GM23248 (cell line): ENCODE results near the gene POMGNT2. TPM values are rescaled to one million over a fixed set of nuclear protein-coding genes. Genes with fewer than 3 reads are reported as not detected.

Experiments used
- DNase-seq: peaks from one replicate; pipeline ENCODE4 v3.0.0-alpha.2; 2015
- H2AFZ ChIP-seq: fragments of 200-600 bp; sonication (generic); 2 replicates; pipeline ENCODE4 v1.6.1; 2016; ENCODE audit warnings: antibody characterized with exemption
- H3F3A ChIP-seq: fragments of 200-600 bp; sonication (generic); 2 replicates; pipeline ENCODE4 v1.6.1; 2016; ENCODE audit warnings: mild to moderate bottlenecking, antibody characterized with exemption, mixed run types; ENCODE audit not compliant: insufficient read depth
- H3K27ac ChIP-seq: fragments of 200-600 bp; sonication (generic); 2 replicates; pipeline ENCODE4 v1.5.1; 2016; ENCODE audit warnings: mild to moderate bottlenecking
- H3K27me3 ChIP-seq: fragments of 200-600 bp; sonication (generic); replicated peaks from 2 replicates; pipeline ENCODE4 v1.6.1; 2016; ENCODE audit warnings: mild to moderate bottlenecking; ENCODE audit not compliant: insufficient read depth
- H3K36me3 ChIP-seq: fragments of 200-600 bp; sonication (generic); 2 replicates; pipeline ENCODE4 v1.6.1; 2016; ENCODE audit warnings: low read depth, mild to moderate bottlenecking
- H3K4me1 ChIP-seq: fragments of 200-600 bp; sonication (generic); 2 replicates; pipeline ENCODE4 v1.6.1; 2016; ENCODE audit warnings: mild to moderate bottlenecking; ENCODE audit not compliant: insufficient read depth
- H3K4me2 ChIP-seq: fragments of 200-600 bp; sonication (generic); one replicate; pipeline ENCODE4 v1.6.1; 2016; ENCODE audit warnings: mild to moderate bottlenecking; ENCODE audit not compliant: unreplicated experiment
- H3K4me3 ChIP-seq: fragments of 200-600 bp; sonication (generic); 2 replicates; pipeline ENCODE4 v1.5.1; 2016; ENCODE audit warnings: mild to moderate bottlenecking
- H3K79me2 ChIP-seq: fragments of 200-600 bp; sonication (generic); 2 replicates; pipeline ENCODE4 v1.6.1; 2016; ENCODE audit warnings: mild to moderate bottlenecking; ENCODE audit not compliant: insufficient read depth
- H3K9ac ChIP-seq: fragments of 200-600 bp; sonication (generic); 2 replicates; pipeline ENCODE4 v1.6.1; 2016; ENCODE audit warnings: mild to moderate bottlenecking
- H3K9me2 ChIP-seq: fragments of 200-600 bp; sonication (generic); 2 replicates; pipeline ENCODE4 v1.6.1; 2016; ENCODE audit warnings: mixed run types, mild to moderate bottlenecking, moderate library complexity; ENCODE audit not compliant: insufficient read depth
- H3K9me3 ChIP-seq: fragments of 200-600 bp; sonication (generic); one replicate; pipeline ENCODE4 v1.6.1; 2017; ENCODE audit warnings: low read depth
- H4K20me1 ChIP-seq: fragments of 200-600 bp; sonication (generic); 2 replicates; pipeline ENCODE4 v1.6.0; 2016; ENCODE audit not compliant: insufficient read depth
- EZH2 ChIP-seq: fragments of 200-600 bp; sonication (generic); IDR thresholded peaks from 2 replicates; pipeline ENCODE4 v1.6.1; 2018; ENCODE audit warnings: antibody characterized with exemption, mild to moderate bottlenecking; ENCODE audit not compliant: insufficient read depth, poor library complexity, severe bottlenecking
- EZH2phosphoT487 ChIP-seq: fragments of 200-600 bp; sonication (generic); IDR thresholded peaks from 2 replicates; pipeline ENCODE4 v1.6.1; 2018; ENCODE audit warnings: antibody characterized with exemption, moderate library complexity, mild to moderate bottlenecking, low read depth; ENCODE audit not compliant: insufficient read depth
- WGBS, 2 experiments: methylation state at CpG; one replicate each; pipeline ENCODE4 v1.1.6; 2015 to 2017; ENCODE audit warnings: low lambda C conversion rate in 2 of 2, low coverage in 1 of 2; ENCODE audit errors: missing lambda C conversion rate in 2 of 2; 5-methylcytosine and 5-hydroxymethylcytosine counted together
- in situ Hi-C: fragments of 300-500 bp; cut with MboI; formaldehyde crosslinking; loops from 2 replicates; pipeline ENCODE4 v1.15.0; 2020
- polyA plus RNA-seq: library from polyadenylated mRNA; unstranded; fragments of >200 nt; fragmentation: Nextera tagmentation; extraction: Ambion mirVana; gene quantifications from 2 replicates; pipeline ENCODE4 v1.2.1, GENCODE V29; 2016
- total RNA-seq: library from RNA; depleted of rRNA; stranded (reverse); fragments of >200 nt; shearing (Covaris generic); gene quantifications from 2 replicates; pipeline ENCODE4 v1.2.3, GENCODE V29; 2014

Gene POMGNT2
- total and polyA plus RNA-seq, 2 experiments from 2014 or later = 10.6 to 11.6 TPM

DNA sequence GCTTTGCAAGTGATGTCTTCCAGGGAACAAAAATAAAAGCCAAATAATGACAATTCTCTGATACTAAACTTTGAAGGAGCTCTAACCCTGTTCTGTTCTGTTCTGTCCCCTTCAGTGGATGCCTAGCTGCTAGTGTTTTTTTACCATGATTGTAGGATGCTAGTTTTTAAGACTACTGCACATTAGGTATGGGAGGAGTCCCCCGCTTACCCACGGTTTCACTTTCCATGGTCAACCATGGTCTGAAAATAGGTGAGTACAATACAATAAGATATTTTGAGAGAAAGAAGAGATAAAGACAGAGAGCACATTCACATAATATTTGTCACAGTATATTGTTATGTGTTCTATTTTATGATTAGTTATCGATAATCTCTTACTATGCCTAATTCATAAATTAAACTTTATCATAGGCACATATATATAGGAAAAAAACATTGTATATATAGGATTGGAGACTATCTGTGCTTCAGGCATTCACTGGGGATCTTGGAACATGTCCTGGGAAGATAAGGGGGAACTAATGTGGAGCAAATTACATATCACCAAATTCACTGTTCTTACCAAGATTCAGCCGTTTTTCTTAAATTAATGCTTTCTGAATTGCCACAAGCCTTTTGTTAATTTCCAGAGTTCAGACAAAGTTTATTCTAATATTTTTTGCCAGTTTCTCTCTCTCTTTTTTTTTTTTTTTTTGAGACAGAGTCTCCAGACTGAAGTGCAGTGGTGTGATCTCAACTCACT lies 32.8 kb upstream of the POMGNT2 start:
- Histone ChIP-seq H3K9me3 (no peaks in the 10 kb centered on the region), H3F3A (no peaks in the 10 kb centered on the region), H4K20me1 (no peaks in the 10 kb centered on the region), H3K4me3 (no peak overlapping the region), H3K79me2 (no peaks in the 10 kb centered on the region), H3K27me3 (no peaks in the 10 kb centered on the region), H2AFZ (no peak overlapping the region), H3K9me2 (no peaks in the 10 kb centered on the region), H3K4me1 (no peaks in the 10 kb centered on the region), H3K36me3 (no peaks in the 10 kb centered on the region), H3K27ac (no peak overlapping the region), H3K9ac (no peak overlapping the region), H3K4me2 (no peak overlapping the region)
- DNase-seq = no peak
- in situ Hi-C loops = no loop called here
- 65 to 66% methylated on average over 4 of the region's 4 CpGs for WGBS, 2 experiments
- no peak for TF ChIP-seq EZH2phosphoT487
- TF ChIP-seq EZH2 = no peak

- Histone ChIP-seq H3K27me3 (0 out of 2 replicates have a peak, but pooled peaks cover 6% of the 10 kb centered on the region), H4K20me1 (no peaks in the 10 kb centered on the region), H3F3A (no peaks in the 10 kb centered on the region), H3K4me1 (no peaks in the 10 kb centered on the region), H3K4me3 (no peak overlapping the region), H3K27ac (no peak overlapping the region), H3K9me3 (no peaks in the 10 kb centered on the region), H2AFZ (no peak overlapping the region), H3K79me2 (no peaks in the 10 kb centered on the region), H3K4me2 (no peak overlapping the region), H3K9ac (no peak overlapping the region), H3K36me3 (no peaks in the 10 kb centered on the region), H3K9me2 (no peaks in the 10 kb centered on the region)
- WGBS, 2 experiments = 34 to 41% methylated on average over 7 of the region's 7 CpGs
- DNase-seq = no peak
- in situ Hi-C loops = no loop called here
- TF ChIP-seq EZH2 (no peak), EZH2phosphoT487 (no peak)
These were observed 27.2 kb upstream of the POMGNT2 start for GRCh38 chr3:43132870-43133636.

- in situ Hi-C loops = no loop called here
- no peaks in the 10 kb centered on the region for H3K9me2 ChIP-seq
- 66 to 82% methylated on average over 3 of the region's 3 CpGs for WGBS, 2 experiments
These were observed 26.3 kb upstream of the POMGNT2 start for GRCh38 chr3:43132193-43132592.

GRCh38 chr3:43128464-43128863 lies 22.6 kb upstream of the POMGNT2 start:
- H3K27ac ChIP-seq = no peak overlapping the region
- H3K36me3 ChIP-seq = no peaks in the 10 kb centered on the region
- H4K20me1 ChIP-seq = no peaks in the 10 kb centered on the region
- no peaks in the 10 kb centered on the region for H3K79me2 ChIP-seq
- no peak for DNase-seq
- no peak overlapping the region for H3K9ac ChIP-seq
- no peak overlapping the region for H2AFZ ChIP-seq
- H3K4me1 ChIP-seq = no peaks in the 10 kb centered on the region
- no peak overlapping the region for H3K4me3 ChIP-seq
- TF ChIP-seq EZH2phosphoT487 = no peak
- TF ChIP-seq EZH2 = no peak
- no peaks in the 10 kb centered on the region for H3F3A ChIP-seq
- H3K9me2 ChIP-seq = no peaks in the 10 kb centered on the region
- H3K27me3 ChIP-seq = 0 out of 2 replicates have a peak, but pooled peaks cover 6% of the 10 kb centered on the region
- H3K9me3 ChIP-seq = peaks cover 6% of the 10 kb centered on the region
- no peak overlapping the region for H3K4me2 ChIP-seq
- in situ Hi-C loops = no loop called here

More at GRCh38 chr3:43132193-43132592, 26.3 kb upstream of the POMGNT2 start:
- Histone ChIP-seq H3K27ac (no peak overlapping the region), H3K27me3 (0 out of 2 replicates have a peak, but pooled peaks cover 6% of the 10 kb centered on the region), H4K20me1 (no peaks in the 10 kb centered on the region), H3F3A (no peaks in the 10 kb centered on the region), H3K4me3 (no peak overlapping the region), H3K79me2 (no peaks in the 10 kb centered on the region), H3K4me2 (no peak overlapping the region), H3K9me3 (no peaks in the 10 kb centered on the region), H2AFZ (no peak overlapping the region), H3K4me1 (no peaks in the 10 kb centered on the region), H3K36me3 (no peaks in the 10 kb centered on the region), H3K9ac (no peak overlapping the region)
- no peak for TF ChIP-seq EZH2
- no peak for DNase-seq
